HepG2 (cell line): ENCODE results near the gene WFDC1. TPM values are rescaled to one million over a fixed set of nuclear protein-coding genes. Genes with fewer than 3 reads are reported as not detected.

Experiments used
- ATAC-seq: fragments of 200-7000 bp; cut with Tn5 transposase; 3 replicates; pipeline ENCODE4 v1.9.1; 2020; ENCODE audit warnings: mild to moderate bottlenecking, moderate library complexity
- BruUV-seq: library from RNA; stranded (reverse); fragments of 400-500 nt; replicated peaks from 2 replicates; lab custom pipeline; 2021; lab: Mats Ljungman, UMichigan
- CTCF ChIA-PET: fragments of 300-600 bp; formaldehyde crosslinking; extraction: SDS; loops from one replicate; lab custom pipeline; 2021; ENCODE audit warnings: low total read pairs, inconsistent platforms, low intra/inter-chr PET ratio; lab: Yijun Ruan, JAX
- POLR2A ChIA-PET: fragments of 350-600 bp; sonication (Branson Sonifier 250); formaldehyde crosslinking; loops from one replicate; lab custom pipeline; 2020; ENCODE audit warnings: antibody characterized with exemption, inconsistent platforms; lab: Yijun Ruan, JAX
- DNase-seq: peaks from one replicate; pipeline ENCODE4 v3.0.0-alpha.2; 2015; ENCODE audit warnings: low spot score
- FAIRE-seq: peaks from 3 replicates; lab custom pipeline; 2011; peaks lifted over from hg19 to GRCh38; lab: Jason Lieb, UNC
- H2AFZ ChIP-seq: one replicate; pipeline ENCODE4 v1.6.1; 2011; ENCODE audit warnings: low read length, inconsistent platforms
- H3K27ac ChIP-seq: fragments of 300-600 bp; 3 replicates; pipeline ENCODE4 v1.8.0; 2011; ENCODE audit warnings: mixed run types, mild to moderate bottlenecking, mixed read lengths, low read length, inconsistent platforms; ENCODE audit not compliant: insufficient read depth; ENCODE audit errors: extremely low read length
- H3K27me3 ChIP-seq, 2 experiments: fragments of 200-600 bp in 1 of 2; 2 replicates in 1 of 2; 3 replicates in 1 of 2; pipeline versions ENCODE4 v1.6.0 to v1.8.0; 2011; ENCODE audit warnings: low read length in 2 of 2, mild to moderate bottlenecking in 2 of 2, moderate library complexity in 2 of 2, inconsistent platforms in 1 of 2; ENCODE audit not compliant: insufficient read depth in 2 of 2, control insufficient read depth in 1 of 2
- H3K36me3 ChIP-seq, 2 experiments: fragments of 200-600 bp in 1 of 2; replicated peaks in 1 of 2; 2 replicates in 1 of 2; 3 replicates in 1 of 2; pipeline versions ENCODE4 v1.5.1 to v1.8.0; 2011; ENCODE audit warnings: low read length in 2 of 2, inconsistent platforms in 1 of 2; ENCODE audit not compliant: insufficient read depth in 2 of 2, control insufficient read depth in 1 of 2
- H3K4me1 ChIP-seq: 2 replicates; pipeline ENCODE4 v1.5.1; 2012; ENCODE audit warnings: low read length, inconsistent platforms; ENCODE audit not compliant: insufficient read depth
- H3K4me2 ChIP-seq: 2 replicates; pipeline ENCODE4 v1.6.0; 2011; ENCODE audit warnings: low read depth, low read length, inconsistent platforms
- H3K4me3 ChIP-seq, 3 experiments: fragments of 200-600 bp in 1 of 3; sonication (generic), shearing (Covaris generic) in 1 of 3; replicated peaks in 1 of 3; 2 replicates each; pipeline ENCODE4 v1.5.1; 2011 to 2016; ENCODE audit warnings: low read length in 3 of 3, inconsistent platforms in 2 of 3, low read depth in 2 of 3, mild to moderate bottlenecking in 2 of 3, control low read depth in 1 of 3, mixed read lengths in 1 of 3; ENCODE audit not compliant: insufficient read depth in 1 of 3
- H3K79me2 ChIP-seq: one replicate; pipeline ENCODE4 v1.6.1; 2011; ENCODE audit warnings: low read length, inconsistent platforms; ENCODE audit not compliant: insufficient read depth
- H3K9ac ChIP-seq: 2 replicates; pipeline ENCODE4 v1.6.0; 2011; ENCODE audit warnings: mild to moderate bottlenecking, low read depth, low read length, inconsistent platforms; ENCODE audit not compliant: insufficient read depth
- H3K9me3 ChIP-seq: 2 replicates; pipeline ENCODE4 v1.5.1; 2012; ENCODE audit warnings: mild to moderate bottlenecking, low read length
- H4K20me1 ChIP-seq: 2 replicates; pipeline ENCODE4 v1.6.0; 2011; ENCODE audit warnings: inconsistent platforms, mild to moderate bottlenecking, low read length, moderate library complexity; ENCODE audit not compliant: insufficient read depth
- DNMT3B ChIP-seq: conservative IDR thresholded peaks from 2 replicates; pipeline ENCODE4 v1.6.1; 2016; ENCODE audit warnings: missing biosample characterization, control low read depth
- HMGA1 ChIP-seq: sonication (generic); formaldehyde crosslinking; conservative IDR thresholded peaks from 2 replicates; pipeline ENCODE4 v1.4.0; 2020; ENCODE audit warnings: missing genetic modification reagents
- PCBP2 ChIP-seq: fragments of 200-400 bp; formaldehyde crosslinking; optimal IDR thresholded peaks from 2 replicates; pipeline ENCODE3; 2018; ENCODE audit warnings: low read length, low read depth; ENCODE audit not compliant: poor library complexity, severe bottlenecking
- RFX5 ChIP-seq: IDR thresholded peaks from 2 replicates; pipeline ENCODE4 v1.6.1; 2011; ENCODE audit warnings: low read depth, low read length, improper control_type of control experiment
- SCMH1 ChIP-seq: sonication (generic); formaldehyde crosslinking; IDR thresholded peaks from 2 replicates; pipeline ENCODE4 v1.9.0; 2021; ENCODE audit warnings: missing genetic modification reagents, mild to moderate bottlenecking, borderline replicate concordance
- ZNF136 ChIP-seq: sonication (generic); formaldehyde crosslinking; IDR thresholded peaks from 2 replicates; pipeline ENCODE4 v1.8.1; 2022; ENCODE audit warnings: low read depth, mild to moderate bottlenecking, moderate library complexity, missing genetic modification reagents
- ZNF678 ChIP-seq: sonication (generic); formaldehyde crosslinking; IDR thresholded peaks from 2 replicates; pipeline ENCODE4 v1.4.0; 2020; ENCODE audit warnings: mild to moderate bottlenecking, missing genetic modification reagents
- ZNF83 ChIP-seq: sonication (generic); formaldehyde crosslinking; IDR thresholded peaks from 2 replicates; pipeline ENCODE4 v1.4.0; 2020; ENCODE audit warnings: missing genetic modification reagents, mild to moderate bottlenecking, borderline replicate concordance
- ZSCAN31 ChIP-seq: sonication (generic); formaldehyde crosslinking; IDR thresholded peaks from 2 replicates; pipeline ENCODE4 v1.5.0; 2020; ENCODE audit warnings: low read depth, mild to moderate bottlenecking, missing genetic modification reagents
- WGBS: methylation state at CpG from one replicate; pipeline ENCODE4 v1.1.6; 2017; ENCODE audit warnings: low lambda C conversion rate; 5-methylcytosine and 5-hydroxymethylcytosine counted together
- in situ Hi-C: cut with HindIII; loops from 2 replicates; pipeline ENCODE4 v1.10.0; 2017; ENCODE audit warnings: low pct_unique_long_range_greater_than_20kb; ENCODE audit not compliant: extremely low pct_ligation_motif_present
- intact Hi-C: fragments of 100-400 bp; cut with micrococcal nuclease; formaldehyde crosslinking; loops from one replicate; pipeline ENCODE4 v1.10.0; 2022; ENCODE audit not compliant: unreplicated experiment
- polyA plus RNA-seq, 8 experiments: library from polyadenylated mRNA; depleted of rRNA in 3 of 8; stranded (reverse) in 7 of 8; unstranded in 1 of 8; fragments of >200 nt; fragmentation: Illumina TruSeq in 4 of 8; extraction: Trizol in 4 of 8; gene quantifications; 2 replicates each; pipeline versions ENCODE4 v1.2.1 to v1.2.3, GENCODE V29; 2011 to 2016; ENCODE audit warnings: low read depth in 4 of 8, missing spikeins in 1 of 8, mixed read lengths in 1 of 8; ENCODE audit not compliant: insufficient read depth in 1 of 8
- small RNA-seq, 3 experiments: library from RNA; depleted of rRNA; stranded (forward); fragments of <200 nt; gene quantifications; one replicate each; pipeline ENCODE3, GENCODE V24; 2012; ENCODE audit warnings: low read depth in 2 of 3, low replicate concordance in 1 of 3; ENCODE audit not compliant: insufficient read length in 3 of 3, insufficient read depth in 2 of 3
- total RNA-seq, 5 experiments: library from RNA; depleted of rRNA; stranded (reverse); fragments of >200 nt; fragmentation: Illumina TruSeq; extraction: Trizol; gene quantifications; 2 replicates each; pipeline ENCODE4 v1.2.3, GENCODE V29; 2016; ENCODE audit warnings: low read depth in 1 of 5
- TF ChIP-seq, protein P1 (sequence below): sonication (generic); formaldehyde crosslinking; IDR thresholded peaks from 2 replicates; pipeline ENCODE4 v1.4.0; 2020; ENCODE audit warnings: missing genetic modification reagents

Gene WFDC1
- total and polyA plus RNA-seq, 2 of the 13 experiments (the other 11 are each of a cell fraction or from before 2014, with no cell fraction given), result not detected

DNA sequence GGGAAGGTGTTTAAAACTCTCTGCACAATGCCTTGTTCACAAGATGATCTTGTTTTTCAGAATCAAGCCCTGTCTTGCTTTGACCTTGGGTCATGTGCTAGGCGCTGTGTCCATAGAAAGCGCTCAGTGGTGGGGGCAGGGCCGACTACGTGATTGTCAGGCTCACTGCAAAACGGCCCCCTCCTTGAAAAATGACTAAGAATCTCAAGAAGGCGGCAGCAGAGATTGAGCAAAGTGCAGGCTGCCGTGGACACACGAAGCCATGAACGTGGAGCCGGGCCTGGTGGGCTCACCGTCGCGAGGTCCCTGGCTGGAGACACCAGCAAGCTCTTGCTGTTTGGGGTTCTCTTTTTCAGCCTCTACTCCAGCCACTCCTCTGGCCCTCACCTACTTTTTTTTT, 83.9 kb downstream of the WFDC1 start (continued):
- no peak for TF ChIP-seq ZNF83
- TF ChIP-seq ZNF678 (CRISPR knock-in tag), result no peak
- TF ChIP-seq, protein P1, sequence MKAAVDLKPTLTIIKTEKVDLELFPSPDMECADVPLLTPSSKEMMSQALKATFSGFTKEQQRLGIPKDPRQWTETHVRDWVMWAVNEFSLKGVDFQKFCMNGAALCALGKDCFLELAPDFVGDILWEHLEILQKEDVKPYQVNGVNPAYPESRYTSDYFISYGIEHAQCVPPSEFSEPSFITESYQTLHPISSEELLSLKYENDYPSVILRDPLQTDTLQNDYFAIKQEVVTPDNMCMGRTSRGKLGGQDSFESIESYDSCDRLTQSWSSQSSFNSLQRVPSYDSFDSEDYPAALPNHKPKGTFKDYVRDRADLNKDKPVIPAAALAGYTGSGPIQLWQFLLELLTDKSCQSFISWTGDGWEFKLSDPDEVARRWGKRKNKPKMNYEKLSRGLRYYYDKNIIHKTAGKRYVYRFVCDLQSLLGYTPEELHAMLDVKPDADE, result no peak
- TF ChIP-seq HMGA1 (CRISPR knock-in tag), result no peak
- TF ChIP-seq RFX5, result no peak
- TF ChIP-seq ZNF136 (CRISPR knock-in tag), result no peak

DNA sequence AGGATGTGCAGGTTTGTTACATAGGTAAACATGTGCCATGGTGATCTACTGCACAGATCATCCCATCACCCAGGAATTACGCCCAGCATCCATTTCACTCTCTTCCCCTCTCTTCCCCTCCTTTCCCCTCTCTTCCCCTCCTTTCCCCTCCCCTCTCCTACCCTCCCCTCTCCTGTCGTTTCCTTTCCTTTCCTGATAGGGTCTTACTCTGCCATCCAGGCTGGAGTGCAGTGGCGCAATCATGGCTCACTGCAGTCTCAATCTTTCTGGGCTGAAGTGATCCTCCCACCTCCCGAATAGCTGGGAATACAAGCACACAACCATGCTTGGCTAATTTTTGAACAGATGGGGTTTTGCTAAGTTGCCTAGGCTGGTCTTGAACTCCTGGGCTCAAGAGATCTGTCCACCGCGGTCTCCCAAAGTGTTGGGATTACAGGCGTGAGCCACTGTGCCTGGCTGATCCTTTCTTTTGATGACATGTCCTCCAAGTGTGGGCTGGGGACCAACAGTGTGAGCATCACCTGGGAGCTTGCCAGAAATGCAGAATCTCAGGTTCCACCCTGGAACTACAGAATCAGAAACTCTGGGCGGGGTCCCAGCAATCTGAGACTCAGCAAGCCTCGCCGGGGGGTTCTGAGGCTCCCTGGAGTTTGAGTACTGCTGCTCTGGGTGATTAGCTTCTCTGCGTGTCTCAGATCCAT, 84.5 kb downstream of the WFDC1 start:
- TF ChIP-seq PCBP2 (peak; percentile 40), SCMH1 (CRISPR knock-in tag) (no peak), ZSCAN31 (CRISPR knock-in tag) (no peak), DNMT3B (CRISPR knock-in tag) (no peak)
- FAIRE-seq, result no peak
- intact Hi-C loops, result no loop called here
- no peak overlapping the region for H3K27ac ChIP-seq
- no peak for DNase-seq
- no peak overlapping the region for H3K4me2 ChIP-seq
- POLR2A ChIA-PET, result no interaction called here
- no peaks in the 10 kb centered on the region for H3K4me1 ChIP-seq
- no peak for ATAC-seq
- no peak overlapping the region for H3K4me3 ChIP-seq
- no peak overlapping the region for H3K9ac ChIP-seq
- no peaks in the 10 kb centered on the region for H3K79me2 ChIP-seq
- no TSS peak for BruUV-seq
- H3K27me3 ChIP-seq, result peaks cover 9 to 45% of the 10 kb centered on the region in 2 experiments; a peak in 3 of 5 replicates
- in situ Hi-C loops, result no loop called here
- 14% methylated on average over 8 of the region's 11 CpGs for WGBS
- H2AFZ ChIP-seq, result no peak overlapping the region
- H3K9me3 ChIP-seq, result no peaks in the 10 kb centered on the region
- CTCF ChIA-PET, result no interaction called here
- no peaks in the 10 kb centered on the region for H4K20me1 ChIP-seq
- no peaks in the 10 kb centered on the region for H3K36me3 ChIP-seq

Small RNA genes within 50 kb of the gene (small RNA-seq; reads per million reads assigned to genes)
- 0 reads per million in 3 experiments for gene RNA5SP433

Other genes with a start within 250 kb of the WFDC1 start
- gene MBTPS1, start 177.9 kb upstream of the WFDC1 start, total RNA-seq (2016; rRNA removed; fragmentation: Illumina TruSeq; extraction: Trizol), result 42.0 and 56.7 TPM in 2 replicates
- 83.4 and 91.3 TPM in 2 replicates for gene MBTPS1, start 177.9 kb upstream of the WFDC1 start, polyA plus RNA-seq (2011; rRNA removed)
- 41.0 and 49.7 TPM in 2 replicates for gene HSDL1, start 149.7 kb upstream of the WFDC1 start, total RNA-seq (2016; rRNA removed; fragmentation: Illumina TruSeq; extraction: Trizol)
- gene HSDL1, start 149.7 kb upstream of the WFDC1 start, polyA plus RNA-seq (2011; rRNA removed), result 38.5 and 49.2 TPM in 2 replicates
- 0.04 TPM in 1 of 2 replicates, not detected in the other for gene DNAAF1, start 149.6 kb upstream of the WFDC1 start, total RNA-seq (2016; rRNA removed; fragmentation: Illumina TruSeq; extraction: Trizol)
- gene DNAAF1, start 149.6 kb upstream of the WFDC1 start, polyA plus RNA-seq (2011; rRNA removed), result 0.07 TPM in 1 of 2 replicates, not detected in the other
- 8.3 and 15.6 TPM in 2 replicates for gene TAF1C, start 107.8 kb upstream of the WFDC1 start, total RNA-seq (2016; rRNA removed; fragmentation: Illumina TruSeq; extraction: Trizol)
- 20.8 and 25.2 TPM in 2 replicates for gene TAF1C, start 107.8 kb upstream of the WFDC1 start, polyA plus RNA-seq (2011; rRNA removed)
- gene ADAD2, start 103.7 kb upstream of the WFDC1 start, total RNA-seq (2016; rRNA removed; fragmentation: Illumina TruSeq; extraction: Trizol), result not detected in 2 replicates
- gene ADAD2, start 103.7 kb upstream of the WFDC1 start, polyA plus RNA-seq (2011; rRNA removed), result not detected in 2 replicates
- gene KCNG4, start 54.9 kb upstream of the WFDC1 start, total RNA-seq (2016; rRNA removed; fragmentation: Illumina TruSeq; extraction: Trizol), result not detected in 2 replicates
- not detected in 2 replicates for gene KCNG4, start 54.9 kb upstream of the WFDC1 start, polyA plus RNA-seq (2011; rRNA removed)
- gene ATP2C2, start 73.7 kb downstream of the WFDC1 start, total RNA-seq (2016; rRNA removed; fragmentation: Illumina TruSeq; extraction: Trizol), result not detected in 2 replicates
- gene ATP2C2, start 73.7 kb downstream of the WFDC1 start, polyA plus RNA-seq (2011; rRNA removed), result 0.05 and 0.07 TPM in 2 replicates
- 14.7 and 17.4 TPM in 2 replicates for gene MEAK7, start 209.8 kb downstream of the WFDC1 start, total RNA-seq (2016; rRNA removed; fragmentation: Illumina TruSeq; extraction: Trizol)
- gene MEAK7, start 209.8 kb downstream of the WFDC1 start, polyA plus RNA-seq (2011; rRNA removed), result 11.8 and 12.0 TPM in 2 replicates